COLO668 (cell line): ENCODE data around the gene SVOPL.

Experiments
- DNase-seq: peaks from one replicate; lab custom pipeline; 2025; ENCODE audit not compliant: unreplicated experiment; lab: John Stamatoyannopoulos, UW

The SVOPL gene

GRCh38 chr7:138565451-138566114 is 135.6 kb downstream of the SVOPL start:
- DNase-seq: no peak

GRCh38 chr7:138565071-138565450 is 136.1 kb downstream of the SVOPL start:
- no peak for DNase-seq

- DNase-seq: no peak
Observed at GRCh38 chr7:138564365-138564764, 136.8 kb downstream of the SVOPL start.

GRCh38 chr7:138563808-138564207 is 137.4 kb downstream of the SVOPL start:
- DNase-seq: no peak

GRCh38 chr7:138559448-138559847 is 141.7 kb downstream of the SVOPL start:
- DNase-seq: no peak

- no peak for DNase-seq
Observed at GRCh38 chr7:138556771-138557484, 144.2 kb downstream of the SVOPL start.

GRCh38 chr7:138555684-138556083 is 145.5 kb downstream of the SVOPL start:
- no peak for DNase-seq

- no peak for DNase-seq
Observed at GRCh38 chr7:138554674-138555073, 146.5 kb downstream of the SVOPL start.

- no peak for DNase-seq
Observed at GRCh38 chr7:138553805-138554204, 147.4 kb downstream of the SVOPL start.

GRCh38 chr7:138551102-138551501 is 150.1 kb downstream of the SVOPL start:
- DNase-seq: no peak

GRCh38 chr7:138550337-138550736 is 150.8 kb downstream of the SVOPL start:
- no peak for DNase-seq

- DNase-seq: no peak
Observed at GRCh38 chr7:138549082-138549481, 152.1 kb downstream of the SVOPL start.

GRCh38 chr7:138546829-138547228 is 154.3 kb downstream of the SVOPL start:
- no peak for DNase-seq

GRCh38 chr7:138546064-138546619 is 155.0 kb downstream of the SVOPL start:
- DNase-seq: no peak

GRCh38 chr7:138545123-138545522 is 156.0 kb downstream of the SVOPL start:
- DNase-seq: no peak
